SU-DHL-6 (cell line): ENCODE results near the gene TBC1D1.

Source experiments
- H2AFZ ChIP-seq: fragments of 200-600 bp; sonication (generic); 2 replicates; pipeline ENCODE4 v1.6.1; 2014; ENCODE audit warnings: low read depth, mild to moderate bottlenecking, moderate library complexity, mixed read lengths, antibody characterized with exemption, low read length; ENCODE audit not compliant: severe bottlenecking
- H3F3A ChIP-seq: fragments of 200-600 bp; shearing (Covaris generic); 2 replicates; pipeline ENCODE4 v1.6.0; 2016; ENCODE audit warnings: antibody characterized with exemption, mild to moderate bottlenecking; ENCODE audit not compliant: insufficient read depth
- H3K27ac ChIP-seq: fragments of 200-600 bp; sonication (generic); 2 replicates; pipeline ENCODE4 v1.5.1; 2016; ENCODE audit warnings: low read depth, mild to moderate bottlenecking, low read length, moderate library complexity, mixed read lengths
- H3K27me3 ChIP-seq: fragments of 200-600 bp; sonication (generic), shearing (Covaris generic); 2 replicates; pipeline ENCODE4 v1.6.0; 2014; ENCODE audit warnings: mild to moderate bottlenecking, low read length
- H3K36me3 ChIP-seq: fragments of 200-600 bp; sonication (generic); 2 replicates; pipeline ENCODE4 v1.6.1; 2014; ENCODE audit warnings: mild to moderate bottlenecking, low read length, mixed read lengths
- H3K4me2 ChIP-seq: fragments of 300-600, 200-600 bp; shearing (Covaris generic), sonication (generic); 2 replicates; pipeline ENCODE4 v1.6.0; 2014; ENCODE audit warnings: low read length, low read depth, mild to moderate bottlenecking; ENCODE audit not compliant: poor library complexity, severe bottlenecking
- H3K4me3 ChIP-seq: fragments of 200-600 bp; sonication (generic); 2 replicates; pipeline ENCODE4 v1.5.1; 2014; ENCODE audit warnings: antibody characterized with exemption, low read length, mild to moderate bottlenecking, mixed read lengths; ENCODE audit not compliant: insufficient read depth, poor library complexity, severe bottlenecking
- H3K79me2 ChIP-seq: fragments of 200-600 bp; sonication (generic); 2 replicates; pipeline ENCODE4 v1.6.1; 2014; ENCODE audit warnings: mild to moderate bottlenecking, low read length, moderate library complexity; ENCODE audit not compliant: insufficient read depth
- H3K9ac ChIP-seq: fragments of 200-600 bp; sonication (generic); 2 replicates; pipeline ENCODE4 v1.7.0; 2014; ENCODE audit warnings: mild to moderate bottlenecking, low read length
- H3K9me2 ChIP-seq: fragments of 200-600 bp; sonication (generic); replicated peaks from 2 replicates; pipeline ENCODE4 v1.6.1; 2014; ENCODE audit warnings: low read length; ENCODE audit not compliant: insufficient read depth
- H3K9me3 ChIP-seq: fragments of 200-600 bp; sonication (generic); 2 replicates; pipeline ENCODE4 v1.6.1; 2014; ENCODE audit warnings: low read length, mixed read lengths; ENCODE audit not compliant: insufficient read depth
- H4K20me1 ChIP-seq: fragments of 200-600 bp; sonication (generic); 2 replicates; pipeline ENCODE4 v1.6.1; 2014; ENCODE audit warnings: low read depth, mild to moderate bottlenecking, antibody characterized with exemption, low read length, moderate library complexity, mixed read lengths
- CTCF ChIP-seq: fragments of 200-600 bp; sonication (generic); IDR thresholded peaks from one replicate; pipeline ENCODE4 v1.5.1; 2017; ENCODE audit warnings: antibody characterized with exemption, mild to moderate bottlenecking, low read length, moderate library complexity; ENCODE audit not compliant: insufficient read depth, poor library complexity, severe bottlenecking
- EZH2phosphoT487 ChIP-seq: fragments of 200-600 bp; sonication (generic), shearing (Covaris generic); conservative IDR thresholded peaks from 2 replicates; pipeline ENCODE4 v1.6.1; 2018; ENCODE audit warnings: mild to moderate bottlenecking, antibody characterized with exemption, low read length, moderate library complexity, mixed read lengths

TBC1D1 gene

GRCh38 chr4:38102957-38103588, 212.2 kb downstream of the TBC1D1 start:
- Histone ChIP-seq H3K9me3 (no peaks in the 10 kb centered on the region), H3K4me2 (no peak overlapping the region), H3K9me2 (no peaks in the 10 kb centered on the region), H2AFZ (no peak overlapping the region), H3K36me3 (peaks cover 4% of the 10 kb centered on the region; the same call in 1 of the 2 replicates), H4K20me1 (no peaks in the 10 kb centered on the region), H3K27ac (no peak overlapping the region), H3K79me2 (no peaks in the 10 kb centered on the region), H3K4me3 (no peak overlapping the region), H3K9ac (no peak overlapping the region), H3F3A (no peaks in the 10 kb centered on the region), H3K27me3 (no peaks in the 10 kb centered on the region)
- TF ChIP-seq CTCF, result no peak
- no peak for TF ChIP-seq EZH2phosphoT487

GRCh38 chr4:38105475-38106220, 214.8 kb downstream of the TBC1D1 start:
- H3K9me3 ChIP-seq, result no peaks in the 10 kb centered on the region
- no peaks in the 10 kb centered on the region for H3F3A ChIP-seq
- H2AFZ ChIP-seq, result no peak overlapping the region
- no peak overlapping the region for H3K4me3 ChIP-seq
- H3K36me3 ChIP-seq, result no peaks in the 10 kb centered on the region
- no peaks in the 10 kb centered on the region for H4K20me1 ChIP-seq
- no peaks in the 10 kb centered on the region for H3K27me3 ChIP-seq
- no peak overlapping the region for H3K9ac ChIP-seq
- H3K9me2 ChIP-seq, result no peaks in the 10 kb centered on the region
- TF ChIP-seq EZH2phosphoT487, result no peak
- no peak overlapping the region for H3K27ac ChIP-seq
- H3K79me2 ChIP-seq, result no peaks in the 10 kb centered on the region
- H3K4me2 ChIP-seq, result no peak overlapping the region

GRCh38 chr4:38106311-38106710, 215.4 kb downstream of the TBC1D1 start:
- Histone ChIP-seq H2AFZ (no peak overlapping the region), H3K79me2 (no peaks in the 10 kb centered on the region), H3K27ac (no peak overlapping the region), H3F3A (no peaks in the 10 kb centered on the region), H3K4me2 (no peak overlapping the region), H3K27me3 (no peaks in the 10 kb centered on the region), H3K9ac (no peak overlapping the region), H3K9me2 (no peaks in the 10 kb centered on the region), H3K4me3 (no peak overlapping the region), H3K36me3 (no peaks in the 10 kb centered on the region), H4K20me1 (no peaks in the 10 kb centered on the region), H3K9me3 (no peaks in the 10 kb centered on the region)
- no peak for TF ChIP-seq EZH2phosphoT487
- TF ChIP-seq CTCF, result no peak

- Histone ChIP-seq H3K9me2 (no peaks in the 10 kb centered on the region), H3K4me3 (no peak overlapping the region), H3K79me2 (no peaks in the 10 kb centered on the region), H4K20me1 (no peaks in the 10 kb centered on the region), H3F3A (no peaks in the 10 kb centered on the region), H3K27ac (no peak overlapping the region), H3K9me3 (no peaks in the 10 kb centered on the region), H3K9ac (no peak overlapping the region), H3K27me3 (no peaks in the 10 kb centered on the region), H2AFZ (no peak overlapping the region), H3K36me3 (no peaks in the 10 kb centered on the region), H3K4me2 (no peak overlapping the region)
- no peak for TF ChIP-seq EZH2phosphoT487
- no peak for TF ChIP-seq CTCF
These were observed 216.1 kb downstream of the TBC1D1 start for GRCh38 chr4:38106886-38107514.
